Measurements from ENCODE around the gene TAGAP. TPM values are rescaled to one million over a fixed set of nuclear protein-coding genes. Genes with fewer than 3 reads are reported as not detected.
A peak's percentile ranks its signal among the peaks of the same experiment; 100 is the strongest.
"Not testable (repeated sequence)": the region's sequence is repeated elsewhere in the genome, so short reads cannot be mapped to it uniquely, and the experiment has no call there.

Gene TAGAP
- total RNA-seq, 2 experiments from 2014 or later: 44.8 to 51.0 TPM

DNA sequence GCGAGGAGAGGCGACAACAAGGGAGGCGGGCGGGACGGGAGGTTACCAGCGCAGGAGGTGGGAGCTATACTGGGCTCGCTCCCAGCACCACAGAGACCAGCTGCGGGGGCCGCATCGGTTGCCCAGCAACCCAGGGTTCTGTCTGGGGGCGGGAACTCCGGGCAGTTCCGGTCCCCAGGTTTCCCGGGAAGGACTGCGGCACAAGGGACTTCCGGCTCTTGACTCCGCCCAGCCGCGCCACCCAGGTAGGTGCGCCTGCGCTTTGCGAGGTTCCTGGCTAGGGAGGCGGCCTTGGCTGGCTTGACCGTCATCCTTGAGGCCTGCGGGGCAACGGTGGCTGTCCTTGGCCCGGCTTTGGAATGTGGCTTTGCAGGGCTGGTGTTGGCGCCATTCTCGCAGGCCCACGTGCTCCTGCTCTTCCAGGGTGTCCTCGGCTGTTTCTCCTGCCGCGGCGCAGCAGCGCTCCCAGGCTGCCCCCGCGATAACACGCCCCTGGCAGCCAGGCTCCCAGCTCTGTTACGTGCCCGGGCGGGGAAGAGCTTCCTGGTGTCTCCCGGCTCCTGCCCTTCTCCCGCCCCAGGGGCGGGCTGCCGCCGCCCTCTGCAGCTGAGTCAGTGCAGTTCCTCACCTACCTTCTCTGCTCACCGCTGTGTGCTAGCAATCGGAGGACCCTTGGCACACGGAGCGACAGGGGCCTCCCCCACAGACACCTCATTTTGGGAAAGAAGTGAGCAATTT, 45.0 kb downstream of the TAGAP start, which contains the start of gene RSPH3:
Gene RSPH3, minus strand, starts transcription at position 537 of the 738 bp plus-strand sequence. CDS start 652 bp downstream, outside the sequence.
- intact Hi-C loops (cut with DNase I, micrococcal nuclease): loop anchor here (1.0 to 5.0 kb wide), 13 partner anchors 8 to 355 kb away; partner anchors contain the start of genes DYNLT1 (in 1 of the 2), EZR (in 1 of the 2) and TAGAP (in 1 of the 2)
- DNase-seq (peak; percentile 97), ATAC-seq (peak; percentile 86)
- Mint-ChIP-seq H3K27me3 (no peaks in the 10 kb centered on the region), H3K4me1 (peaks cover 46% of the 10 kb centered on the region), H3K27ac (peak within 1 kb of the TSS; percentile 66), H3K9me3 (ENCODE audit: low read depth) (no peaks in the 10 kb centered on the region), H3K36me3 (ENCODE audit: low read depth) (peaks cover 1% of the 10 kb centered on the region), H3K4me3 (peak within 1 kb of the TSS; percentile 82)
- CTCF ChIA-PET: interaction anchor here (0.6 to 21.2 kb wide), 15 partner anchors 9 to 955 kb away, joined by 3 to 413 read pairs (median 4); partner anchors contain the start of gene TAGAP
- POLR2A ChIA-PET: interaction anchor here (0.5 to 1.7 kb wide), 6 partner anchors 18 to 134 kb away, joined by 3 to 6 read pairs (median 4); no protein-coding TSS in a partner anchor

DNA sequence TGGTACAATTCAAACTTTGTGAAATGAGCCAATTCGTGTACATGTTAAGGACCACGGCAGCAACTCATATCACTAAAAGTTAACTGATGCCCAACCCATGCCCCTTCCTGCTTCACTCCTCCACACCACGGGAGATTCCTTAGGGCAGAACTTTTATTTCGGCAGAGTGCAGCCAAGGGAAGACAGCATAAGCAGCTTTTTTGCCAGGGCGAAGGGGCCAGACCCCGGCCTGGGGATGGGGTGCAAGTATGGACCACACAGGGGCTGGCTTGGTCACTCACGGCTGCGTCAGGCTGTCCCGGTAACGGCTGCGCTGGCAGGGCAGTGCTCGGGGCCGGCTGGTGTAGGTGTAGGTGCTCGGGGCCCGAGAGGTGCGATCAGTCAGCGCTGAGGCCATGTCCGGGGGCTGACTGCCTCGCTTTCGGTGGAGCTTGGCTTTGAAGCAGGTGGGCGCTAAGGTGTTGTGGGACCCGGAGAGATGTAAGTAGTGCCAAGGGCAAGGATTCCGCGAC, 45.6 kb downstream of the TAGAP start:
- POLR2A ChIA-PET: interaction anchor here (0.6 to 1.7 kb wide), 4 partner anchors 18 to 130 kb away, joined by 4 to 6 read pairs (median 4); no protein-coding TSS in a partner anchor
- H3K27ac Mint-ChIP-seq: peak overlapping the region; percentile 66

DNA sequence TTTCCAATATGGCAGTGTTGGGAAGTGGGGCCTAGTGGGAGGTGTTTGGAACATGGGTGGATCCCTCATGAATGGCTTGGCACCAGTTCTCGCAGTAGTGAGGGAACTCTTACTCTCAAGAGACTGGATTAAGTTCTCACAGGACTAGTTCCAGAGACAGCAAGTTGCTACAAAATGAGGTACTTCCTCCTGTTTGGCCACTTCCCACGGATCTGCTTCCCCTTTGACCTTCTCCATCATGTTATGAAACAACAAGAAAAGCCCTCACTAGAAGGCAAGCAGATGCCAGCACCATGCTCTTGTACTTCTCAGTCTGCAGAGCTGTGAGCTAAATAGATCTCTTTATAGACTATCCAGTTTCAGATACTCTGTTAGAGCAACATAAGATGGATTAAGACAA, 47.9 kb downstream of the TAGAP start:
- ATAC-seq (no peak), DNase-seq (no peak)
- no peak overlapping the region for H3K27ac Mint-ChIP-seq
- intact Hi-C loops (cut with DNase I, micrococcal nuclease): loop anchor here (5.0 kb wide), 3 partner anchors 130 to 180 kb away; partner anchors contain the start of gene EZR (in 1 of the 2)
- ChIA-PET CTCF (interaction anchor here (1.0 kb wide), 1 partner anchor 137 kb away, joined by 3 read pairs; no protein-coding TSS in a partner anchor), POLR2A (interaction anchor here (0.7 kb wide), 1 partner anchor 48 kb away, joined by 8 read pairs; the partner anchor contains the start of gene TAGAP)
- H3K4me3 Mint-ChIP-seq: no peak overlapping the region
- no peaks in the 10 kb centered on the region for H3K27me3 Mint-ChIP-seq
- H3K36me3 Mint-ChIP-seq (ENCODE audit: low read depth): peaks cover 1% of the 10 kb centered on the region
- peaks cover 38% of the 10 kb centered on the region for H3K4me1 Mint-ChIP-seq
- H3K9me3 Mint-ChIP-seq (ENCODE audit: low read depth): no peaks in the 10 kb centered on the region

More for the DNA sequence above, 45.6 kb downstream of the TAGAP start:
- ATAC-seq (peak; percentile 28), DNase-seq (no peak)
- CTCF ChIA-PET: interaction anchor here (0.9 to 21.2 kb wide), 9 partner anchors 10 to 152 kb away, joined by 3 to 413 read pairs (median 6); no protein-coding TSS in a partner anchor
- peaks cover 1% of the 10 kb centered on the region for H3K36me3 Mint-ChIP-seq (ENCODE audit: low read depth)
- peaks cover 48% of the 10 kb centered on the region for H3K4me1 Mint-ChIP-seq
- no peaks in the 10 kb centered on the region for H3K9me3 Mint-ChIP-seq (ENCODE audit: low read depth)
- peak overlapping the region; percentile 82 for H3K4me3 Mint-ChIP-seq
- H3K27me3 Mint-ChIP-seq: no peaks in the 10 kb centered on the region
- intact Hi-C loops (cut with DNase I, micrococcal nuclease): loop anchor here (1.0 to 5.0 kb wide), 8 partner anchors 107 to 354 kb away; partner anchors contain the start of genes DYNLT1 (in 1 of the 2) and EZR (in 1 of the 2)

DNA sequence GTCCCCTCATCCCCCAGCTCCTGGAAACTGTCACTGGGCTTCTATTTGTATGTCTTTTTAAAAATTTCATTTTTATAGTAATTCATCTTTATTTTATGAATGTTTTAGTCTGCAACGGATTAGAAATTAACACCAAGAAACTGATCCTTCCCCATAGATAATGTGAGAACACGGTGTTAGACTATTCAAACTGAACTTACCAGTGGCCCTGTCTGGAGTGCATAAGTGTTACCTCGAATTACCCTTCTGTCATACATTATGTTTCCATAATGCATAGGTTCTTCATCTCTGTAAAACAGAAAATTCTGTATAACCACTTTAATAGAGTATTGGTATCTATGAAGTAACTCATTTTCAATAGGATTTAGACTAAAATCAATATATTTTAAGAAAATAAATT, 51.2 kb downstream of the TAGAP start:
- CTCF ChIA-PET: interaction anchor here (0.7 to 2.0 kb wide), 5 partner anchors 110 to 261 kb away, joined by 3 to 10 read pairs (median 5); no protein-coding TSS in a partner anchor
- Mint-ChIP-seq H3K4me1 (peaks cover 43% of the 10 kb centered on the region), H3K9me3 (ENCODE audit: low read depth) (no peaks in the 10 kb centered on the region), H3K4me3 (no peak overlapping the region), H3K27me3 (no peaks in the 10 kb centered on the region), H3K36me3 (ENCODE audit: low read depth) (peaks cover 14% of the 10 kb centered on the region), H3K27ac (no peak overlapping the region)
- ATAC-seq (no peak), DNase-seq (no peak)
- POLR2A ChIA-PET: no interaction called here
- intact Hi-C loops (cut with DNase I, micrococcal nuclease): no loop called here

DNA sequence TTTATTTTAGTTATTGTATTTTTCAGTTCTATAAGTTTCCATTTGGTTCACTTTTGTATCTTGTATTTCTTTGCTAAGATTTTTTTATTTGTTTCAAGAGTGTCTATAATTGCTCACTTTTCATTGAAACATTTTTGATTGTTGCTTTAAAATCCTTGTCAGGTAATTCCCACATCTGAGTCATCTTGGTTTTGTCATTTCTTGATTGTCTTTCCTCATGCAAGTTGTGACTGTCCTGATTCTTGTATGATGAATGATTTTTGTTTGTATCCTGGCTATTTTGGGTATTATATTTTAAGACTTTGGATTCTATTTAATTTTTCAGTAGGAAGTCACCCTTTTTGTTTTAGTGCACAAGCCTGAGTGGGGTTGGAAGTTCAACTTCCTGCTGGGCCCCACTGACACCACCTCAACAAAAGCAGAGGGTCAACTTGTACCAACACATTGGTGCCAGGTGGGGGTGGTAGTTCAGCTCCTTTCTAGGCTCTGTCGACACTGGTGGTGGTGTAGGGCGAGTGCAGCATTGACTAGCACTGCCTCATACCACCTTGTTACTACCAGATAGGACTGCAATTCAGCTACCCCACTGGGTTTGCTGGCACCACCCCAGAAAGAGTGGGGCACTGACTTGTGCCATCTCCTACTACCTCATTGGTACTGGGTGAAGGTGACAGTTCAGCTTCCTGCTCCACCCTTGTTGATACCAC, 53.6 kb downstream of the TAGAP start:
- POLR2A ChIA-PET: no interaction called here
- CTCF ChIA-PET: interaction anchor here (0.6 to 2.4 kb wide), 11 partner anchors 15 to 349 kb away, joined by 3 to 13 read pairs (median 4); no protein-coding TSS in a partner anchor
- Mint-ChIP-seq H3K27ac (peak overlapping the region; percentile 20), H3K36me3 (ENCODE audit: low read depth) (peaks cover 15% of the 10 kb centered on the region), H3K27me3 (no peaks in the 10 kb centered on the region), H3K9me3 (ENCODE audit: low read depth) (peaks cover 7% of the 10 kb centered on the region), H3K4me3 (no peak overlapping the region), H3K4me1 (peaks cover 43% of the 10 kb centered on the region)
- intact Hi-C loops (cut with DNase I, micrococcal nuclease): loop anchor here in 1 of 2 experiments (1.0 kb wide), 1 partner anchor 143 kb away; no protein-coding TSS in a partner anchor
- ATAC-seq (peak; percentile 60), DNase-seq (peak; percentile 60)

DNA sequence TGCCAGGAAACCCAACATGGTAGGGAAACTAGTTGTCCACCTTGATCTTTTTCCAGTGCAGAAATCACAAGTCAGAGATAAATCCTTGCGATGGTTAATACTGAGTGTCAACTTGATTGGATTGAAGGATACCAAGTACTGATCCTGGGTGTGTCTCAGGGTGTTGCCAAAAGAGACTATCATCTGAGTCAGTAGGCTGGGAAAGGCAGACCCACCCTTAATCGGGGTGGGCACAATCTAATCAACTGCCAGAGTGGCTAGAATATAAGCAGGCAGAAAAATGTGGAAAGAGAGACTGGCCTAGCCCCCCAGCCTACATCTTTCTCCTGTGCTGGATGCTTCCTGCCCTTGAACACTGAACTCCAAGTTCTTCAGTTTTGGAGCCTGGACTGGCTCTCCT, 55.1 kb downstream of the TAGAP start:
- Mint-ChIP-seq H3K4me1 (peaks cover 30% of the 10 kb centered on the region), H3K36me3 (ENCODE audit: low read depth) (peaks cover 15% of the 10 kb centered on the region)
- CTCF ChIA-PET: interaction anchor here (0.8 kb wide), 1 partner anchor 19 kb away, joined by 7 read pairs; no protein-coding TSS in a partner anchor
- intact Hi-C loops (cut with DNase I, micrococcal nuclease); H3K4me3 Mint-ChIP-seq; H3K27me3 Mint-ChIP-seq; DNase-seq; H3K9me3 Mint-ChIP-seq (ENCODE audit: low read depth); POLR2A ChIA-PET; ATAC-seq; H3K27ac Mint-ChIP-seq: not testable (repeated sequence)

DNA sequence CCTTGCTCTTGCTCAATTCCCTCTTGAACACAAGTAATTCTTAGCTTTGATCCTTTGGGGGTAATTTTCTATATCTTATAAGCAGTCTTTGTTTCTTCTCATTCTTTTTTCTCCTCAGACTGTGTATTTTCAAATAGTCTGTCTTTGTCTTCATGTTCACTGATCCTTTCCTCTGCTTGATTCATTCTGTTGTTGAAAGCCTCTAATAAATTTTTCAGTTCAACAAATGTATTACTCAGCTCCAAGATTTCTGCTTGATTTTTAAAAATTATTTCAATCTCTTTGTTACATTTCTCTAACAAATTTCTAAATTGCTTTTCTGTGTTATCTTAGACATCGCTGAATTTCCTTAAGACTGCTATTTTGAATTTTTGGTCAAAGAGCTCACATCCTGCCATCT, 56.3 kb downstream of the TAGAP start:
- Mint-ChIP-seq H3K36me3 (ENCODE audit: low read depth) (peaks cover 15% of the 10 kb centered on the region), H3K4me1 (peaks cover 29% of the 10 kb centered on the region)
- POLR2A ChIA-PET: no interaction called here

DNA sequence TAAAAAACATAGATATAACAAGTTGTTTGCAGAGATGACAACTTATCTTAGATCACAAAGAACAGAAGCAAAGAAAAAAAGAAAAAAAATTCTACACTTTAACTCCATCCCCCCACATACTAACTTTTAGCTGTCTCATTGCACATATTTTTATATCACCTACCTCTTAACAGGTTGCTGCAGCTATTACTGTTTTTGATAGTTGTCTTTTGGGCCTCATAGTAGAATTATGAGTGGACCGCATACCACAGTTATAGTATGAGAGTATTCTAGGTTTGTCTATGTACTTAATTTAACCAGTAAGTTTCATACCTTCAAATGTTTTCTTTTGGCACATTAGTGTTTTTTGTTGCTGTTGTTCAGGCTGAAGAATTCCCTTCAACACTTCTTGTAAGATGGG, 57.1 kb downstream of the TAGAP start:
- Mint-ChIP-seq H3K27me3 (no peaks in the 10 kb centered on the region), H3K36me3 (ENCODE audit: low read depth) (peaks cover 15% of the 10 kb centered on the region), H3K4me3 (no peak overlapping the region), H3K9me3 (ENCODE audit: low read depth) (peaks cover 7% of the 10 kb centered on the region), H3K4me1 (peaks cover 29% of the 10 kb centered on the region), H3K27ac (no peak overlapping the region)
- intact Hi-C loops (cut with DNase I, micrococcal nuclease): loop anchor here in 1 of 2 experiments (1.0 kb wide), 1 partner anchor 8 kb away; no protein-coding TSS in a partner anchor
- peak; percentile 54 for ATAC-seq
- CTCF ChIA-PET: interaction anchor here (1.1 to 2.4 kb wide), 8 partner anchors 8 to 147 kb away, joined by 3 to 15 read pairs (median 5); no protein-coding TSS in a partner anchor
- POLR2A ChIA-PET: no interaction called here
- DNase-seq: no peak

More for the DNA sequence above, 56.3 kb downstream of the TAGAP start:
- Mint-ChIP-seq H3K4me3 (no peak overlapping the region), H3K27me3 (no peaks in the 10 kb centered on the region), H3K9me3 (ENCODE audit: low read depth) (peaks cover 7% of the 10 kb centered on the region), H3K27ac (no peak overlapping the region)
- ATAC-seq (no peak), DNase-seq (no peak)
- intact Hi-C loops (cut with DNase I, micrococcal nuclease): no loop called here
- CTCF ChIA-PET: interaction anchor here (0.7 to 2.4 kb wide), 9 partner anchors 9 to 208 kb away, joined by 3 to 15 read pairs (median 3); partner anchors contain the start of gene RSPH3

Data from activated CD4-positive, alpha-beta T cell treated with anti-CD3 and anti-CD28 coated beads for 36 hours (primary cell).